B cell (primary cell): Measurements from ENCODE around the gene RAB30. TPM values are rescaled to one million over a fixed set of nuclear protein-coding genes. Genes with fewer than 3 reads are reported as not detected.
"Not testable (repeated sequence)": the region's sequence is repeated elsewhere in the genome, so short reads cannot be mapped to it uniquely, and the experiment has no call there.

Experiments used
- ATAC-seq: fragments of 200-7000 bp; cut with Tn5 transposase; one replicate; pipeline ENCODE4 v1.10.0; 2021; ENCODE audit warnings: low read depth, mild to moderate bottlenecking, moderate number of reproducible peaks, moderate library complexity
- CTCF ChIA-PET: fragments of 350-600 bp; sonication (Branson Sonifier 250); formaldehyde crosslinking; loops from one replicate; lab custom pipeline; 2021; ENCODE audit warnings: antibody characterized with exemption, inconsistent platforms; lab: Charles Lee
- POLR2A ChIA-PET: fragments of 350-600 bp; sonication (Branson Sonifier 250); formaldehyde crosslinking; loops from one replicate; lab custom pipeline; 2021; ENCODE audit warnings: antibody characterized with exemption; lab: Charles Lee
- DNase-seq: peaks from one replicate; pipeline ENCODE4 v3.0.0; 2013
- H2AFZ ChIP-seq: 2 replicates; pipeline ENCODE4 v1.6.1; 2012; ENCODE audit warnings: mild to moderate bottlenecking, low read depth, low read length; ENCODE audit not compliant: insufficient read depth, poor library complexity, severe bottlenecking
- H3K27ac ChIP-seq, 2 donors: 1 replicate in 1 of 2; 2 replicates in 1 of 2; pipeline ENCODE4 v1.5.1; 2012 to 2013; ENCODE audit warnings: low read length in 2 of 2, mild to moderate bottlenecking in 2 of 2, moderate library complexity in 1 of 2
- H3K27me3 ChIP-seq, 4 experiments: fragments of 200-600 bp in 1 of 4; sonication (generic) in 1 of 4; replicated peaks in 1 of 4; 1 replicate in 2 of 4; 2 replicates in 2 of 4; pipeline versions ENCODE4 v1.6.1 to v1.7.0; 2013 to 2016; ENCODE audit warnings: low read length in 3 of 4, mild to moderate bottlenecking in 2 of 4, mixed read lengths in 1 of 4, moderate library complexity in 1 of 4; ENCODE audit not compliant: insufficient read depth in 4 of 4, control insufficient read depth in 3 of 4; ENCODE audit errors: control extremely low read depth in 1 of 4
- H3K36me3 ChIP-seq, 2 experiments: replicated peaks in 1 of 2; 1 replicate in 1 of 2; 2 replicates in 1 of 2; pipeline versions ENCODE4 v1.6.1 to v1.7.1; 2013; ENCODE audit warnings: low read length in 1 of 2; ENCODE audit not compliant: insufficient read depth in 2 of 2, control insufficient read depth in 1 of 2; ENCODE audit errors: control extremely low read depth in 1 of 2, extremely low read depth in 1 of 2
- H3K4me1 ChIP-seq, 2 donors: fragments of 200-600 bp in 1 of 2; sonication (generic) in 1 of 2; 1 replicate in 1 of 2; 2 replicates in 1 of 2; pipeline versions ENCODE4 v1.5.1 to v1.6.1; 2013 to 2017; ENCODE audit warnings: low read length in 2 of 2; ENCODE audit not compliant: control insufficient read depth in 2 of 2, insufficient read depth in 2 of 2
- H3K4me2 ChIP-seq: replicated peaks from 2 replicates; pipeline ENCODE3; 2012; ENCODE audit warnings: mild to moderate bottlenecking, low read depth, low read length; ENCODE audit not compliant: poor library complexity, severe bottlenecking
- H3K4me3 ChIP-seq, 5 experiments: fragments of 200-600 bp in 1 of 5; sonication (generic) in 1 of 5; 1 replicate in 3 of 5; 2 replicates in 2 of 5; pipeline versions ENCODE4 v1.5.1 to v1.7.0; 2011 to 2016; ENCODE audit warnings: low read length in 4 of 5, mild to moderate bottlenecking in 4 of 5, low read depth in 2 of 5, control low read depth in 1 of 5, moderate library complexity in 1 of 5; ENCODE audit not compliant: insufficient read depth in 1 of 5; ENCODE audit errors: control extremely low read depth in 1 of 5, extremely low read depth in 1 of 5
- H3K79me2 ChIP-seq: fragments of 200-600 bp; sonication (generic); one replicate; pipeline ENCODE4 v1.6.0; 2016; ENCODE audit warnings: low read length; ENCODE audit not compliant: control insufficient read depth, insufficient read depth
- H3K9ac ChIP-seq: fragments of 200-600 bp; sonication (generic); 2 replicates; pipeline ENCODE4 v1.6.1; 2017; ENCODE audit warnings: mild to moderate bottlenecking, low read length, moderate library complexity
- H3K9me3 ChIP-seq, 3 donors: one replicate each; pipeline versions ENCODE4 v1.6.1 to v1.7.1; 2013; ENCODE audit warnings: low read length in 2 of 3; ENCODE audit not compliant: control insufficient read depth in 2 of 3, insufficient read depth in 1 of 3; ENCODE audit errors: control extremely low read depth in 1 of 3
- H4K20me1 ChIP-seq: 2 replicates; pipeline ENCODE4 v1.6.0; 2012; ENCODE audit warnings: mild to moderate bottlenecking, low read length; ENCODE audit not compliant: insufficient read depth, control insufficient read depth, poor library complexity, severe bottlenecking
- H3K27ac Mint-ChIP-seq: one replicate; pipeline ENCODE4 v1.8.0; 2021; ENCODE audit warnings: mixed read lengths
- H3K27me3 Mint-ChIP-seq: one replicate; pipeline ENCODE4 v1.8.0; 2021; ENCODE audit warnings: mixed read lengths
- H3K4me1 Mint-ChIP-seq: one replicate; pipeline ENCODE4 v1.8.0; 2021; ENCODE audit warnings: mixed read lengths
- H3K4me3 Mint-ChIP-seq: one replicate; pipeline ENCODE4 v1.8.0; 2021; ENCODE audit warnings: mixed read lengths
- H3K9me3 Mint-ChIP-seq: one replicate; pipeline ENCODE4 v1.8.0; 2022; ENCODE audit warnings: mixed read lengths; ENCODE audit not compliant: insufficient read depth
- EZH2 ChIP-seq: IDR thresholded peaks from 2 replicates; pipeline ENCODE4 v1.6.1; 2012; ENCODE audit warnings: borderline replicate concordance, low read depth, mild to moderate bottlenecking, moderate library complexity, low read length; ENCODE audit not compliant: insufficient read depth, poor library complexity, severe bottlenecking
- WGBS: methylation state at CpG from one replicate; pipeline ENCODE4 v1.1.5; 2013; ENCODE audit warnings: missing lambda C conversion rate; ENCODE audit not compliant: insufficient coverage; 5-methylcytosine and 5-hydroxymethylcytosine counted together
- intact Hi-C: fragments of 100-400 bp; cut with micrococcal nuclease; formaldehyde crosslinking; loops from one replicate; pipeline ENCODE4 v1.10.0; 2022
- polyA plus RNA-seq: library from polyadenylated mRNA; depleted of rRNA; stranded (reverse); fragments of >200 nt; gene quantifications from 2 replicates; pipeline ENCODE4 v1.2.3, GENCODE V29; 2012
- total RNA-seq, 2 donors: library from RNA; stranded (reverse); fragments of 120-200 nt in 1 of 2; gene quantifications; 1 replicate in 1 of 2; 2 replicates in 1 of 2; pipeline versions ENCODE4 v1.2.3 to v1.2.4, GENCODE V29; 2013 to 2022
- TF ChIP-seq, protein P1 (sequence below): fragments of 200-600 bp; IDR thresholded peaks from one replicate; pipeline ENCODE4 v1.8.0; 2022; ENCODE audit warnings: antibody characterized with exemption, mild to moderate bottlenecking

The RAB30 gene
- total and polyA plus RNA-seq, 2 donors (not counting 1 experiment from before 2014, with no cell fraction given): 26.6 to 214 TPM

DNA sequence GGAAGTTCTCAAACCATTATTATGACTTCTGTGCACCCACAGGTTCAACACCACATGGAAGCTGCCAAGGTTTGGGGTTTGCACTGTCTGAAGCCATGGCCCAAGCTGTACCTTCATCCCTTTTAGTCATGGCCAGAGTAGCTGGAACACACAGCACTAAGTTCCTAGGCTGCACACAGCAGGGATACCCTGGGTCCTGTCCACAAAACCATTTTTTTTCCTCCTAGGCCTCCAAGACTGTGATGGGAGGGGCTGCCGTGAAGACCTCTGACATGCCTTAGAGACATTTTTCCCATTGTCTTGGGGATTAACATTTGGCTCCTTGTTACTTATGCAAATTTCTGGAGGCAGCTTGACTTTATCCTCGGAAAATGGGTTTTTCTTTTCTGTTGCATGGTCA is 127.5 kb downstream of the RAB30 start:
- no peaks in the 10 kb centered on the region for H3K27me3 Mint-ChIP-seq
- Histone ChIP-seq H3K79me2 (no peaks in the 10 kb centered on the region), H3K36me3 (no peaks in the 10 kb centered on the region), H3K9me3 (peaks cover 0 to 7% (median 0%) of the 10 kb centered on the region in 3 donors), H3K4me2 (no peak overlapping the region), H3K4me1 (no peaks in the 10 kb centered on the region), H2AFZ (no peak overlapping the region), H3K27ac (no peak overlapping the region), H3K27me3 (no peaks in the 10 kb centered on the region), H3K9ac (no peak overlapping the region), H3K4me3 (no peak overlapping the region), H4K20me1 (no peaks in the 10 kb centered on the region)
- peaks cover 2% of the 10 kb centered on the region for H3K4me1 Mint-ChIP-seq
- ChIA-PET POLR2A (no interaction called here), CTCF (no interaction called here)
- intact Hi-C loops: no loop called here
- ATAC-seq (no peak), DNase-seq (no peak)
- TF ChIP-seq EZH2: no peak
- TF ChIP-seq, protein P1, sequence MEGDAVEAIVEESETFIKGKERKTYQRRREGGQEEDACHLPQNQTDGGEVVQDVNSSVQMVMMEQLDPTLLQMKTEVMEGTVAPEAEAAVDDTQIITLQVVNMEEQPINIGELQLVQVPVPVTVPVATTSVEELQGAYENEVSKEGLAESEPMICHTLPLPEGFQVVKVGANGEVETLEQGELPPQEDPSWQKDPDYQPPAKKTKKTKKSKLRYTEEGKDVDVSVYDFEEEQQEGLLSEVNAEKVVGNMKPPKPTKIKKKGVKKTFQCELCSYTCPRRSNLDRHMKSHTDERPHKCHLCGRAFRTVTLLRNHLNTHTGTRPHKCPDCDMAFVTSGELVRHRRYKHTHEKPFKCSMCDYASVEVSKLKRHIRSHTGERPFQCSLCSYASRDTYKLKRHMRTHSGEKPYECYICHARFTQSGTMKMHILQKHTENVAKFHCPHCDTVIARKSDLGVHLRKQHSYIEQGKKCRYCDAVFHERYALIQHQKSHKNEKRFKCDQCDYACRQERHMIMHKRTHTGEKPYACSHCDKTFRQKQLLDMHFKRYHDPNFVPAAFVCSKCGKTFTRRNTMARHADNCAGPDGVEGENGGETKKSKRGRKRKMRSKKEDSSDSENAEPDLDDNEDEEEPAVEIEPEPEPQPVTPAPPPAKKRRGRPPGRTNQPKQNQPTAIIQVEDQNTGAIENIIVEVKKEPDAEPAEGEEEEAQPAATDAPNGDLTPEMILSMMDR: no peak
- peaks cover 4% of the 10 kb centered on the region for H3K9me3 Mint-ChIP-seq
- no peak overlapping the region for H3K27ac Mint-ChIP-seq
- 100% methylated on average over 1 of the region's 2 CpGs for WGBS
- H3K4me3 Mint-ChIP-seq: no peak overlapping the region

DNA sequence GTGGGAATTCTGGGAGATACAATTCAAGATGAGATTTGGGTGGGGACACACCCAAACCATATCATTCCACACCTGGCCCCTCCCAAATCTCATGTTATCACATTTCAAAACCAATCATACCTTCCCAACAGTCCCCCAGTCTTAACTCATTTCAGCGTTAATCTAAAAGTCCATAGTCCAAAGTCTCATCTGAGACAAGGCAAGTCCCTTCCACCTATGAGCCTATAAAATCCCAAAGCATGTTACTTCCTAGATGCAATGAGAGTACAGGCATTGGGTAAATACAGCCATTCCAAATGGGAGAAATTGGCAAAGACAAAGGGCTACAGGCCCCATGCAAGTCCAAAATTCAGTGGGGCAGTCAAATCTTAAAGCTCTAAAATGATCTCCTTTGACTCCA is 128.3 kb downstream of the RAB30 start:
- H3K9me3 ChIP-seq, POLR2A ChIA-PET, ATAC-seq, H3K9me3 Mint-ChIP-seq, DNase-seq, H3K4me1 ChIP-seq, H3K27ac Mint-ChIP-seq, intact Hi-C loops, H2AFZ ChIP-seq, H4K20me1 ChIP-seq, H3K27me3 ChIP-seq, H3K36me3 ChIP-seq, H3K27me3 Mint-ChIP-seq, H3K27ac ChIP-seq, H3K4me2 ChIP-seq, H3K4me1 Mint-ChIP-seq, H3K79me2 ChIP-seq, H3K9ac ChIP-seq, H3K4me3 Mint-ChIP-seq, H3K4me3 ChIP-seq: not testable (repeated sequence)
- WGBS: no CpG with 5 or more reads among the region's 1 CpG
- CTCF ChIA-PET: interaction anchor here (1.3 kb wide), 1 partner anchor 36 kb away, joined by 3 read pairs; no protein-coding TSS in a partner anchor
